Adrenal gland (tissue), 12 donors: Measurements from ENCODE around the gene ZNF329. TPM values are rescaled to one million over a fixed set of nuclear protein-coding genes. Genes with fewer than 3 reads are reported as not detected.

ENCODE experiments used
- DNase-seq, 7 donors: peaks; one replicate each; pipeline ENCODE4 v3.0.0-alpha.2; 2019 to 2020
- H3K27ac ChIP-seq, 5 donors: fragments of 200-600 bp; sonication (generic) in 4 of 5; 1 replicate in 3 of 5; 2 replicates in 2 of 5; pipeline versions ENCODE4 v1.5.1 to v1.8.0; 2016 to 2020; ENCODE audit warnings: mild to moderate bottlenecking in 1 of 5
- H3K27me3 ChIP-seq: fragments of 200-600 bp; 2 replicates; pipeline ENCODE4 v1.8.0; 2021
- H3K36me3 ChIP-seq, 2 donors: fragments of 200-600 bp; replicated peaks in 1 of 2; 1 replicate in 1 of 2; 2 replicates in 1 of 2; pipeline versions ENCODE4 v1.5.1 to v1.8.0; 2018 to 2022
- H3K4me1 ChIP-seq, 2 donors: fragments of 200-600 bp; replicated peaks in 1 of 2; 1 replicate in 1 of 2; 2 replicates in 1 of 2; pipeline versions ENCODE4 v1.5.1 to v1.8.0; 2018 to 2021
- H3K4me3 ChIP-seq, 4 donors: fragments of 200-600 bp; sonication (generic) in 3 of 4; one replicate each; pipeline ENCODE4 v1.5.1; 2016 to 2018
- H3K9me3 ChIP-seq, 3 donors: fragments of 200-600 bp; sonication (generic) in 1 of 3; replicated peaks in 1 of 3; 1 replicate in 2 of 3; 2 replicates in 1 of 3; pipeline versions ENCODE4 v1.5.1 to v1.8.0; 2016 to 2021
- CTCF ChIP-seq, 6 experiments: fragments of 450-650 bp in 4 of 6; fragments of 200-600 bp in 2 of 6; sonication (generic) in 1 of 6; IDR thresholded peaks; 1 replicate in 5 of 6; 2 replicates in 1 of 6; pipeline versions ENCODE4 v1.5.1 to v1.8.0; 2016 to 2021; ENCODE audit warnings: antibody characterized with exemption in 6 of 6, mild to moderate bottlenecking in 2 of 6, moderate library complexity in 1 of 6
- POLR2A ChIP-seq, 2 donors: fragments of 450-650 bp; IDR thresholded peaks; one replicate each; pipeline ENCODE4 v1.6.1; 2017; ENCODE audit warnings: antibody characterized with exemption in 2 of 2, mild to moderate bottlenecking in 2 of 2, moderate library complexity in 1 of 2
- WGBS, 4 donors: extraction: QIAGEN DNeasy Blood & Tissue Kit in 2 of 4; methylation state at CpG; one replicate each; pipeline versions ENCODE4 v1.1.5 to v1.1.7; 2013 to 2017; 5-methylcytosine and 5-hydroxymethylcytosine counted together
- intact Hi-C, 2 donors: fragments of 100-400 bp; cut with DNase I; formaldehyde crosslinking; loops; one replicate each; pipeline versions ENCODE4 v1.14.1 to v1.15.0; 2022 to 2023
- polyA plus RNA-seq, 3 donors: library from polyadenylated mRNA; stranded (reverse); fragments of 200-250 nt in 2 of 3; fragments of 350-450 nt in 1 of 3; fragmentation: Illumina TruSeq in 1 of 3; extraction: RNeasy Lipid Tissue Mini Kit (QIAGEN cat#74804) in 1 of 3; gene quantifications; one replicate each; pipeline ENCODE4 v1.2.3, GENCODE V29; 2013 to 2014
- total RNA-seq, 9 donors: library from RNA; depleted of rRNA in 4 of 9; stranded (reverse); fragments of >200 nt in 4 of 9; fragments of 120-200 nt in 1 of 9; fragmentation: NEBNext Ultra II Directional in 1 of 9; extraction: Animal tissue kit (Norgen Biotek cat#: 25700) in 1 of 9; gene quantifications; one replicate each; pipeline versions ENCODE4 v1.1.0 to v1.2.4, GENCODE V29; 2013 to 2023
- donor health status: healthy with polysubstance abuse.
- donor health status: Bipolar disorder and iron deficiency.
- donor health status: DM: yes; HTN: yes; CAD: no.
- donor health status: DM: no; HTN: no; CAD: no.
- donor health status: DM: no; HTN: no; CAD: no.
- donor health status: DM: yes; HTN: yes; CAD: no.

Gene ZNF329
- total and polyA plus RNA-seq, 12 donors, result 2.7 to 19.5 (median 9.7) TPM

- H3K27me3 ChIP-seq, result no peaks in the 10 kb centered on the region
- H3K4me3 ChIP-seq, result peak within 1 kb of the TSS; percentile 61 to 86 (median 78)
- intact Hi-C loops, result no loop called here
- peaks cover 0 to 6% of the 10 kb centered on the region in 2 donors for H3K36me3 ChIP-seq
- peak; percentile 91 to 95 (median 94) for DNase-seq
- peaks cover 0 to 85% (median 2%) of the 10 kb centered on the region in 3 donors for H3K9me3 ChIP-seq
- WGBS, 4 donors, result 1 to 5% (median 2%) methylated on average over 15 to 80 of the region's 80 CpGs
- peak within 1 kb of the TSS; percentile 89 to 100 (median 93) for H3K27ac ChIP-seq
- TF ChIP-seq CTCF (IDR thresholded peaks at IDR 0.05) (peak in 1 of 6 experiments; percentile 3), POLR2A (IDR thresholded peaks at IDR 0.05) (peak; percentile 78 to 79)
- H3K4me1 ChIP-seq, result no peaks in the 10 kb centered on the region
These were observed 32.6 kb upstream of the ZNF329 start, which contains the start of gene ZNF274 for GRCh38 chr19:58182989-58183816. Gene ZNF274, plus strand, starts transcription at chr19:58183061. Its CDS starts 905 bp downstream, at chr19:58183966.

DNA sequence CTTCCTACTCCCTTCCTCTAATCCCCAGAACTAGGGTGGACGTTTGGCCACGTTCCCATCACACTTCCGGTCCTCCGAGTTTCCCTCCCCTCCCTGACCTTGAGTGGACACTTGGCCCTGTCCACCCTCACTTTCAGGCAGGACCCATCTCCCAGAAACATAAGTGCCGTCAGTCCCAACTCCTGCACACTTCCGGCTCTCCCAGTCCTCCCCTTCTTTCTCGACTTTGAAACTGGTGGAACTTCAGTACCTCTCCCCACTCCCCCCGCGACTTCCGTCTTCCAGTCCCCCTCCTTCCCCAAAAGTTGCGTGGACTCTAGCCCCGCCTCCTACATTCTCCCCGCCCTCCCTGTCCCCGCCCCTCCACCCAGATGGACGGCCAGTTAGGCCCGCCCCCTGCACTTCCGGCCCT is 32.0 kb upstream of the ZNF329 start:
- DNase-seq, result no peak
- WGBS, 4 donors, result 4 to 12% (median 5%) methylated on average over 8 to 17 of the region's 17 CpGs
- H3K36me3 ChIP-seq, result peaks cover 0 to 6% of the 10 kb centered on the region in 2 donors
- peak overlapping the region in 2 of 4 donors; percentile 77 to 86 for H3K4me3 ChIP-seq
- intact Hi-C loops, result no loop called here
- H3K9me3 ChIP-seq, result peaks cover 0 to 85% (median 2%) of the 10 kb centered on the region in 3 donors
- TF ChIP-seq CTCF (IDR thresholded peaks at IDR 0.05) (no peak), POLR2A (IDR thresholded peaks at IDR 0.05) (no peak)
- no peaks in the 10 kb centered on the region for H3K4me1 ChIP-seq
- no peaks in the 10 kb centered on the region for H3K27me3 ChIP-seq
- peak overlapping the region; percentile 89 to 100 (median 93) for H3K27ac ChIP-seq

GRCh38 chr19:58181902-58182576 is 31.4 kb upstream of the ZNF329 start:
- Histone ChIP-seq H3K9me3 (peaks cover 0 to 84% (median 2%) of the 10 kb centered on the region in 3 donors), H3K4me3 (peak overlapping the region in 1 of 4 donors; percentile 86), H3K27ac (peak overlapping the region in 4 of 5 donors; percentile 91 to 100 (median 96)), H3K27me3 (no peaks in the 10 kb centered on the region), H3K36me3 (peaks cover 0 to 6% of the 10 kb centered on the region in 2 donors), H3K4me1 (no peaks in the 10 kb centered on the region)
- intact Hi-C loops, result no loop called here
- peak in 5 of 7 donors; percentile 14 to 65 (median 33) for DNase-seq
- WGBS, 4 donors, result 37 to 50% (median 43%) methylated on average over 3 to 4 of the region's 4 CpGs
- TF ChIP-seq POLR2A (IDR thresholded peaks at IDR 0.05), result no peak
- peak in 3 of 6 experiments; percentile 19 to 34 (median 32) for TF ChIP-seq CTCF (IDR thresholded peaks at IDR 0.05)

GRCh38 chr19:58170860-58171259 is 20.3 kb upstream of the ZNF329 start:
- DNase-seq, result no peak
- 54 to 79% (median 65%) methylated on average over 1 of the region's 1 CpG for WGBS, 4 donors
- Histone ChIP-seq H3K4me3 (no peak overlapping the region), H3K4me1 (no peaks in the 10 kb centered on the region), H3K36me3 (no peaks in the 10 kb centered on the region), H3K9me3 (peaks cover 0 to 51% (median 4%) of the 10 kb centered on the region in 3 donors), H3K27ac (no peak overlapping the region), H3K27me3 (no peaks in the 10 kb centered on the region)
- intact Hi-C loops, result no loop called here
- TF ChIP-seq POLR2A (IDR thresholded peaks at IDR 0.05) (no peak), CTCF (IDR thresholded peaks at IDR 0.05) (no peak)
